Spleen (tissue), 7 donors: Measurements from ENCODE around the gene SUN1.

ENCODE experiments used
- CTCF ChIP-seq, 11 experiments: fragments of 200-600 bp in 7 of 11; fragments of 450-650 bp in 4 of 11; sonication (generic) in 4 of 11; IDR thresholded peaks in 8 of 11; conservative IDR thresholded peaks in 3 of 11; 1 replicate in 7 of 11; 2 replicates in 4 of 11; pipeline versions ENCODE4 v1.4.0 to v1.8.0; 2016 to 2021; ENCODE audit warnings: antibody characterized with exemption in 11 of 11, inconsistent platforms in 4 of 11, mild to moderate bottlenecking in 1 of 11
- POLR2A ChIP-seq, 3 donors: fragments of 450-650 bp; IDR thresholded peaks; one replicate each; pipeline ENCODE4 v1.5.1; 2017; ENCODE audit warnings: antibody characterized with exemption in 3 of 3, mild to moderate bottlenecking in 1 of 3
- POLR2AphosphoS5 ChIP-seq, 3 donors: sonication (generic); formaldehyde crosslinking; IDR thresholded peaks; one replicate each; pipeline ENCODE4 v1.5.1; 2017; ENCODE audit warnings: antibody characterized with exemption in 3 of 3
- donor health status: DM: no; HTN: no; CAD: no; lungs with moderate emphysema.
- donor health status: DM: no; HTN: no; CAD: no.
- donor health status: DM: no; HTN: no; CAD: no.

GRCh38 chr7:919114-919442 is 86.8 kb downstream of the SUN1 start:
- TF ChIP-seq POLR2A (IDR thresholded peaks at IDR 0.05), result no peak
- TF ChIP-seq CTCF (IDR thresholded peaks at IDR 0.05 in 8 of 11, conservative IDR thresholded peaks at IDR 0.05 in 3 of 11), result no peak
- TF ChIP-seq POLR2AphosphoS5 (IDR thresholded peaks at IDR 0.05), result no peak
